NCI-H226 (cell line): ENCODE data around the gene RASAL3.

Experiments used
- DNase-seq: peaks from one replicate; pipeline ENCODE4 v3.0.0-alpha.2; 2015

RASAL3 gene

GRCh38 chr19:15448778-15449619 is 15.3 kb downstream of the RASAL3 start:
- DNase-seq = no peak

- DNase-seq = no peak
Observed at GRCh38 chr19:15448044-15448777, 16.1 kb downstream of the RASAL3 start.

GRCh38 chr19:15447057-15447456 is 17.3 kb downstream of the RASAL3 start:
- DNase-seq = no peak

- DNase-seq = no peak
Observed at GRCh38 chr19:15445807-15446376, 18.5 kb downstream of the RASAL3 start.

GRCh38 chr19:15445227-15445605 is 19.1 kb downstream of the RASAL3 start:
- no peak for DNase-seq

- DNase-seq = no peak
Observed at GRCh38 chr19:15444505-15445226, 19.7 kb downstream of the RASAL3 start.

GRCh38 chr19:15443838-15444237 is 20.5 kb downstream of the RASAL3 start:
- DNase-seq = no peak

- DNase-seq = no peak
Observed at GRCh38 chr19:15443325-15443724, 21.0 kb downstream of the RASAL3 start.

- no peak for DNase-seq
Observed at GRCh38 chr19:15442142-15442920, 22.0 kb downstream of the RASAL3 start.

GRCh38 chr19:15441317-15441716 is 23.0 kb downstream of the RASAL3 start:
- DNase-seq = no peak

GRCh38 chr19:15439821-15440641 is 24.3 kb downstream of the RASAL3 start:
- no peak for DNase-seq

GRCh38 chr19:15439078-15439799 is 25.1 kb downstream of the RASAL3 start:
- DNase-seq = no peak

- DNase-seq = no peak
Observed at GRCh38 chr19:15438577-15438976, 25.8 kb downstream of the RASAL3 start.

- DNase-seq = no peak
Observed at GRCh38 chr19:15438124-15438496, 26.2 kb downstream of the RASAL3 start.

- DNase-seq = no peak
Observed at GRCh38 chr19:15437355-15438123, 26.8 kb downstream of the RASAL3 start.

- no peak for DNase-seq
Observed at GRCh38 chr19:15436826-15437110, 27.6 kb downstream of the RASAL3 start.

GRCh38 chr19:15436012-15436825 is 28.1 kb downstream of the RASAL3 start:
- DNase-seq = no peak

- no peak for DNase-seq
Observed at GRCh38 chr19:15433519-15434069, 30.8 kb downstream of the RASAL3 start.
